Raji (cell line): Measurements from ENCODE around the gene MS4A6E.

Experiments
- POLR2A ChIP-seq: IDR thresholded peaks from 2 replicates; pipeline ENCODE4 v1.6.1; 2011; ENCODE audit warnings: low read depth, low read length, control low read depth; ENCODE audit not compliant: insufficient read depth

MS4A6E gene, protein sequence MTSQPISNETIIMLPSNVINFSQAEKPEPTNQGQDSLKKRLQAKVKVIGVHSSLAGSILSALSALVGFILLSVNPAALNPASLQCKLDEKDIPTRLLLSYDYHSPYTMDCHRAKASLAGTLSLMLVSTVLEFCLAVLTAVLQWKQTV

DNA sequence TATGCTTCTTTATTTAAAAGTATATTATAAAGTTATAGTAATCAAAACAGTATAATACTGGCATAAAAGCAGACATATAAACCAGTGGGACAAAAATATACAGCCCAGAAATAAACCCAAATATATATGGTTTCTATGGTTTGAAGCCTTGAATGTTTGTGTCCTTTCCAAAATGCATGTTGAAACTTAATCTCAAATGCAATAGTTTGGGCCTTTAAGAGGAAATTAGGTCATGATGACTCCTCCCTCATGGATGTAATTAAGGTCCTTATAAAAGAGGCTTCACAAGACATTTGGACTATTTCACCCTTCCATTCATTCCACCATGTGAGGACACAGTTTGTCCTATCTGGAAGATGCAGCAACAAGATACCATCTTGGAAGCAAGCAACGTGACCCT is at the start of gene MS4A6E:
TSS of gene MS4A6E (plus strand) at position 301 of the 400 bp plus-strand sequence. CDS start 7,641 bp downstream, outside the sequence.
- no peak for TF ChIP-seq POLR2A

DNA sequence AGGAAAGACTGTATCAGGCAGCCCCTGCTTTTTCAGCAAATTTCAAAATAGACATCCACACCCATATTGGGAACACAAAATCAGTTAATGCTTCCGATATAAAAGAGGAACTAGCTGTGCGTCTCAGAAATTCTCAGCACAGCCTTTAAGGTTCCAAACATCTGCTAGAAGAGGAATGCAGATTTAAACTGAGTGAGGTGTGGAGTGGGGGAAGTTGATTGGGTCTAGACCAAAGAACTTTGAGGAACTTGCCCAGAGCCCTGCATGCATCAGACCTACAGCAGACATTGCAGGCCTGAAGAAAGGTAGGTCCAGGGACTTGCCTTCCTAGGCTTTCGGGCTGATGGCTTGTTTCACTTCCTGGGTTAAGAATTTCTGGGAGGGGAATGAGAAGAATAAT is 46.6 kb upstream of the MS4A6E start, which contains the start of gene MS4A4A:
TSS of gene MS4A4A (plus strand) at position 255 of the 400 bp plus-strand sequence. CDS start at position 265, 10 bp downstream.
- no peak for TF ChIP-seq POLR2A

- TF ChIP-seq POLR2A, result no peak
Observed at GRCh38 chr11:60281485-60281884, 45.6 kb upstream of the MS4A6E start.

GRCh38 chr11:60282286-60282685 is 44.8 kb upstream of the MS4A6E start:
- TF ChIP-seq POLR2A, result no peak

- TF ChIP-seq POLR2A, result no peak
Observed at GRCh38 chr11:60288531-60288930, 38.5 kb upstream of the MS4A6E start.

- TF ChIP-seq POLR2A, result no peak
Observed at GRCh38 chr11:60292145-60292544, 34.9 kb upstream of the MS4A6E start.

DNA sequence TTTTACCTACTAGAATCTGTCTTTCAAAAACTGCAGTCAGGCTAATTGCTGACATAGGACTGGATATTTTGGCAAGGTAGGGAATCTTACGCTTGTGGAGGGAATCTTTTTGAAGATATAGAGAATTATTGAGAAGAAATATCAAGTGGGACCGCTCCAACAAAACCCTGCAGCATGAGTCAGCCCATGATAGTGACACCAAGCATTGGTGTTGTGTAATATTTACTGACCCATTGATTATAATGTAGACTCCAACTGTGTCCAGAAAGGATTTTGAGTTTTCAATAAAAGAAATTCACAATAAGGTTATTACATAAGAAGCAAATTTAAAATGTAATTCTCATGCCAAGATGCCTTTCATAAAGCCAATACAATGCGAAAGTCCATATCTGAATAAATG is 25.9 kb upstream of the MS4A6E start:
- TF ChIP-seq POLR2A, result no peak

DNA sequence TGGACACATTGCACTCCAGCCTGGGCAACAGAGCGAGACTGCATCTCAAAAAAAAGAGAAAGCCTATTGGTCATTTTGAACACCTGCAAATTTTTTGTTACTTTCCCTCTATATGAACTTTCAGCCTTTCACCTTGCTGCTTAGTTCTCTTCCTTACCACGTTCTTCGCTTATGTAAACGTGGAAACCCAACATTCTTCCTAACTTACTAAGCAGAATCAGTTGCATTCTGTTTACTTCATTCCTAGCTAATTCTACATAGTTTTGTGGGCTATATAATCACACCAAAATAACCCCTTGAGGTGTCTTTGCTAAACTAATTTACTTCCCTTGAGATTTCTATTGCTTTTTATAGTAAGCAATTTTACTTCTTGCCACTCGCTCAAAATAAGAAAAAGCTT is 23.4 kb upstream of the MS4A6E start:
- TF ChIP-seq POLR2A, result no peak

- no peak for TF ChIP-seq POLR2A
Observed at GRCh38 chr11:60305906-60306619, 21.0 kb upstream of the MS4A6E start.

- no peak for TF ChIP-seq POLR2A
Observed at GRCh38 chr11:60307507-60308195, 19.4 kb upstream of the MS4A6E start.

DNA sequence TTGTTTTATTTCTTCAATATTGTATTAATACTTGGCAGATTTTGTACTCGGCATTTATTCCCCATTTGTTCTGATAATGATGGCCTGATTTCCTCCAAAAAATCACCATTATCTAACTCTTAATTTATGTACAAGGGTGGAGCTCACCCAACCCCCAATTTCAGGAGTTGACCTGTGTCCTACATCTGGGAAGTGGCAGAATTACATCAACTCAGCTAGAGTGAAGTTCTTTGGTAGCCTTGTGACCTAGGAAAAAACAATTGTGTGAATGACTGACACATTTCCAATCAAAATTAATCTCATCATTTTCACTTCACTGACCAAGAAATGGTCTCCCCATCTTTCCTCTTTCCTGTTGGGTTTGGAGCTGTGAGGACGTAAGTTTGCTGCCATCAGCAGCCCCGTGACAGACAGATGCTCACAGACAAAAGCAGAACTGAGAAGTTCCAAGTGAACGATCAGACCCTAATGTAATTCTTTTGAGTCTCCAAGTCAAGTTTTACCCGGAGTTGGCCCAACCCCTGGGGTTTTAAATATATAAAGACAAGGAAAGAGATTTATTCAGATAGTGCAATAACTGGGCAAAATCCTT is 16.6 kb upstream of the MS4A6E start:
- TF ChIP-seq POLR2A, result no peak

DNA sequence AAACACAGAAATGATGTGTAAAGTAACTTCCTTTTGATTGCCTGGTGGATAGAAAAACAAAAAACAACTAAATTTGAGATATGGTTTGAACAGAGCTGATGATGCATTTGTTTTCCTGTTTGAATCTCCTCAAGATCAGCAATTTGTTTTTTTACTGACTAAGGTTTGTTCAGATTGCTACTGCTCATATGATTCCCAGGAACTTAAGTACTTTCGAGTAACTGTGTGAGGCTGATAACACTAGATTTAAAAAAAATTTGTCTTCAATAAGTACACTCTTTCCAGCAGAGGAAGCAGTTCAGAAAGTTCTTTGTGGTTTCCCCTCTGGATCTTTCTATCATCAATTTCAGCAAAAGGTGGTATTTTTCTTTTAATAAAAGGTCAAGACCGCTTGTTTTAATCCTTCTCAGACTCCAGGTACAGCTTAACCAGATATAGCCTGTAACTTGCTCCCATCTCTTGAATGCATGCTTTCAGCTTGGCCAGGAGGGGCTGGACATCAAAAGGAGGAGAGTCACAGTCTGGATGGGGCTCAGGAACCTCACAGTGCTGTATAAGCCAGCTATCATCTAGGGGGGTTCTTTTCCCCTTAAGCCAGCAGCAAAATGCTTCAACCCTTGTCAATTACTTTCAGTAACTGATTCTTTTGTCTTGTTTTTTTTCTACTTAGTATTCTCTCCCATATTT is 12.3 kb upstream of the MS4A6E start:
- no peak for TF ChIP-seq POLR2A

- TF ChIP-seq POLR2A, result no peak
Observed at GRCh38 chr11:60315871-60316270, 11.2 kb upstream of the MS4A6E start.

DNA sequence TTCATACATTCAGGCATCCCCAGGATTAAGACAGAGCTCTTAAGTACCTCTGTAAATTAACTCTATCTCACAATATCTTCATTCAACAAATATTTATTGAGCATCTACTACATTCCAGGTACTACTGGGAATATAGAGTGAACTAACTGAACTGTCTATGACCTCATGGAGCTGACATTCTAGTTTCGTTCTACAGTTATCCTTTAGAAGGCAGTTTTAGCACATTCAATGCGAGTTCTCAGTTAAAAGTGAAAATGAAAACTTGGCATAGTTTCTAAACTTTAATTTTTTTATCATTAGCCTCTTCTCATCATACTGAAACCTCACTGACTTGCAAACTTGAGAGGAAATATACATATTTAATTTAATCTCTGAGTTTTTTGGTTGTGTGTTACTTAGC is 10.7 kb upstream of the MS4A6E start:
- no peak for TF ChIP-seq POLR2A

- no peak for TF ChIP-seq POLR2A
Observed at GRCh38 chr11:60318726-60319125, 8.3 kb upstream of the MS4A6E start.
